ENCODE measurements around the gene SHKBP1. TPM values are rescaled to one million over a fixed set of nuclear protein-coding genes. Genes with fewer than 3 reads are reported as not detected.
A peak's percentile ranks its signal among the peaks of the same experiment; 100 is the strongest.

Gene SHKBP1
- total RNA-seq, 1 donor from 2014 or later = 28.2 TPM

DNA sequence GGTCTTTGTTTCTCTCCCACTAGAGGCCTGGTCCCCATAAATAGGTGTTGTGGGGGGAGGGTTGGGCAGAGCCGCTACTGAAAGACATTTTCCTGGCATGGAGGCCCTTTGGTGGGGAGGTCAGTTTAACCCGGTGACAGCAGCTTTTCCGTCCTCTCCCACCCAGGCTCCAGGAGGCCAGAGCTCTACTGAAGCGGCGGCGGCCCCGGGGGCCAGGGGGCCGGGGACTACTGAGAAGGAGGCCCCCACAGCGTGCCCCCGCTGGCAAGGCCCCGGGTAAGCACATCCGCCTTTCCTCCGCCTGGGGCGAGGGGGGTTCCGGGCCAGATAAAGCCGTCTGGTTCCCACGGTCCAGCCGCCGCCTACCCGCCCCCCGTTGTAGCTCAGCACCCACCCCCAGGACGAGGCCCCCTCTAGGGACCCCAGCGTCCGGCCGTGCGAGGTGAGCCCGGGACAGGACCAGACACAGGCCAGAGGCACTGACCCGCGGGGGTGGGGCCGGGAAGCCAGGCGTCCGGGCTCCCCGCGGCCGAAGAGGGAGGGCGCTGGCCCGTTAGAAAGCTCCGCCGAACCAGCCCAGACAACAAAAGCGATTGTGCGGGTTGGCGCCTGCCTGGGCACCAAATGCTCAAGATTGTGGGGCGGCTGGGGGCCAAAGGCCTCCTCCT lies 23.4 kb downstream of the SHKBP1 start:
- peak in 1 of 2 donors; percentile 79 for DNase-seq (ENCODE audit: low read depth in 2 of 2)

GRCh38 chr19:40600570-40601133 lies 24.0 kb downstream of the SHKBP1 start:
- peak in 1 of 2 donors; percentile 24 for DNase-seq (ENCODE audit: low read depth in 2 of 2)

- DNase-seq (ENCODE audit: low read depth in 2 of 2) = peak; percentile 37 to 77
These were observed 24.7 kb downstream of the SHKBP1 start, which contains the start of gene LTBP4 for GRCh38 chr19:40601134-40601974. LTBP4 (plus strand) TSS chr19:40601369; CDS start chr19:40601388, 19 bp downstream.

- DNase-seq (ENCODE audit: low read depth in 2 of 2) = no peak
These were observed 26.4 kb downstream of the SHKBP1 start for GRCh38 chr19:40603071-40603388.

DNA sequence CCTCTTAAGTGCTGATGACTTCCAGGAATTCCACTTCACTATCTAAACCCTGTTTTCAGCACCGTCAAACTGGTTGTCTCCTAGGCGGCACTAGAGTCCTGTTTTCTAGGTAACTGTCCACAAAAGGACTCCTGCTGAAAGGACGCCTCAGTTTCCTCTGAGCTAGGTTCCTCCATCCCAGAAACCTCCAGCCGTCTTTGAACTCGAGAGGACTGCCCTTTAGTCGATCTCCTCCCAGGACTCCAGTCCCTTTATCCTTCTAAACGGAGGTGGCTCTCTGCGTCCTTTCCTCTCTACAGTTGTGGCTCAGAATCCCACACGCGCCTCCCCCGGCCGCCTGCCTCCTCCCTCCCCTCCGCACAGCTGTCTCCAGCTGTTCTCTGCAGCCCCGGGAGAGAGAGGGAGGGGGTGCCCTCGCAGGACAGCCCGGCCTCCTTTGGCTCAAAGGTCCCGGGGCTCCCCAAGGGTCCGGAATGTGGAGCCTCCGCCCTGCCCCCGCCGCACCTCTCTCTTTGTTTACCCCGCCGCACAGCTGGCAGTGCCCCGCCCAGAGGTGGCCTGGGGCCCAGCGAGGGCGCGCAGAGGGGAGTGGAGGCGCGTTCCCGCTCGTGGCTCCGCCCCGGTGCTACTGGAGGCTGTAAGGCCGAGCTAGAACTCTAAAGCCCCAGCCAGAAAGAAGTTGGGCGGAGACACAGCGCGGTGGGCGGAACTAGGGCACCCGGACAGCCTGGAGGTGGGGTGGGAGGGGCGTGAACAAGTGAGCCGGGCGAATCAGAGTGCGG lies 26.9 kb downstream of the SHKBP1 start:
- DNase-seq (ENCODE audit: low read depth in 2 of 2) = peak; percentile 87 to 96

DNA sequence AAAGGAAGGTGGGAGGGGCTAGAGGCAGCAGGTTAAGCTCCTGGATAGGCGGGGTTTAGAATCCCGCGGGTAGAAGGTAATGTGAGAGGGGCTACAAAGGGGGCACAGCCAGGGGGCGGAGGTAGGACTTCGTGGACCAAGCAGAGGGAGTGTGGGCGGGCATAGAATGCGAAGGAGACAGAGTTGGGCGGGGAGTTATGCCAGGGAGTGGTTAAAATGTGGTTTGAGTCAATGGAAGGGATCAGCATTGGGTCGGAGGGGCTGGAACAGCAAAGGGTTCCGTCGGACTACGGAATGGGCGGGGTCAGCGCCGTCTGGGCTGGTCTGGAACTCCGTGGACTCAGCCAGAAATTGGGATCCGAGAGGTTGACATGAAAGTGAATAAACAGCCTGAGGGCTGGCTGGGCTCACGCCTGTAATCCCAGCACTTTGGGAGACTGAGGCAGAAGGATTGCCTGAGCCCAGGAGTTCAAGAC lies 27.5 kb downstream of the SHKBP1 start:
- DNase-seq (ENCODE audit: low read depth in 2 of 2) = no peak

GRCh38 chr19:40604647-40605215 lies 28.1 kb downstream of the SHKBP1 start:
- no peak for DNase-seq (ENCODE audit: low read depth in 2 of 2)

DNA sequence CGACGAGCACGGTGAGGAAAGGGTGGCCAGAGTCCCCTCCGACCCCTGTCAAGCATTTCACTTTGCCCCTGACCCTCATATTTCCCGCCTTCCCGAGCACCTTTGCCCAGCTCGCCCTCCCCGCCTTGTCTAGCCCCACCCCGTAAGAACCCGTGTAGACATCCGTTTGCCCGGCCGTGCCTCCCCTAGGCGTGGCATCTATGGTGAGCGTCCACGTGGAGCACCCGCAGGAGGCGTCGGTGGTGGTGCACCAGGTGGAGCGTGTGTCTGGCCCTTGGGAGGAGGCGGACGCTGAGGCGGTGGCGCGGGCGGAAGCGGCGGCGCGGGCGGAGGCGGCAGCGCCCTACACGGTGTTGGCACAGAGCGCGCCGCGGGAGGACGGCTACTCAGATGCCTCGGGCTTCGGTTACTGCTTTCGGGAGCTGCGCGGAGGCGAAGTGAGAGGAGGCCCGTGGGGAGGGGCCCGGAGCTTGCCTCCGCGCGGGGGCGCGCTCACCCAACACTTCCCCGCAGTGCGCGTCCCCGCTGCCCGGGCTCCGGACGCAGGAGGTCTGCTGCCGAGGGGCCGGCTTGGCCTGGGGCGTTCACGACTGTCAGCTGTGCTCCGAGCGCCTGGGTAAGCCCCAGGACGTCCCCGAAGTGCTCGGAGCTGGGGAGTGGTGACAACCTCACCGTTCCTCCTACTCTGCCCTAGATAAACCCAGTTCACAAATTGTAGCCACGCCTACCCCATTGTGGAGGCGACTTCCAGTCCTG lies 28.7 kb downstream of the SHKBP1 start:
- DNase-seq (ENCODE audit: low read depth in 2 of 2) = peak; percentile 50 to 51

DNA sequence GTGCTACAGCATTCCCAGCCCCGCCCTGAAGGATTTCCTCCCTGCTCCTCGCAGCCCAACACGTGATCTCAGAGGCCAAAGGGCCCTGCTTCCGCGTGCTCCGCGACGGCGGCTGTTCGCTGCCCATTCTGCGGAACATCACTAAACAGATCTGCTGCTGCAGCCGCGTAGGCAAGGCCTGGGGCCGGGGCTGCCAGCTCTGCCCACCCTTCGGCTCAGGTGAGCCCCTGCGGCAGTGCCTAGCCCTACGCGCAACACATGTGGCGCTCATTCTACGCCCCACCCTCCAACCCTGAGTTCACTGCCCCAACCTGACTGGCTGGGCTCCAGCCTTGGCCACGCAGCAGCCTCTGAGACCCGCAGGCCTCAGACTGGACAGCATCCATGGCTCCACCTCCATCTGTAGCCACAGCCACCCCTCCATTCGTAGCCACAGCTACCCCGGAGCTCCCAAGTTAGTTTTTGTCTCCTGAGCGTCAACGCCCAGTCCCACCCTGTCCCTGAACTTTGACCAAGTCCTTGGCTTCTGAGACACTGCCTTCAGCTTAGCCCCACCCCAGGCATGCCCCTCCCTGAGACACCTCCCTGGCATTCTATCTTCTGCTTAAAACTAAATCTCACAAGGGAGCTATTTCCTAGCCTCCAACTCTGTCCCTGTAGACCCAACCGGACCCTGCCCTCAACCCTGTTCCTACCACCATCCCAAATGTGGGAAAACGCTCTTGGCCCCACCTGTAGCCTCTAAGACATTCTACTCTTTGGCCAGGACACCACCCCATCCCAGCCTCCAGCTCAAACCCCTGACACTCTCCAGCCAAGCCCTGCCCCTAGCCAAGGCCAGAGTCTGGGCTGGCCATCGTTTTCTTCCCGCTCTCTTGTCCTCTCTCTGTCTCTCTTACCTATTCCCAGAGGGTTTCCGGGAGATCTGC lies 30.9 kb downstream of the SHKBP1 start:
- DNase-seq (ENCODE audit: low read depth in 2 of 2) = no peak

DNA sequence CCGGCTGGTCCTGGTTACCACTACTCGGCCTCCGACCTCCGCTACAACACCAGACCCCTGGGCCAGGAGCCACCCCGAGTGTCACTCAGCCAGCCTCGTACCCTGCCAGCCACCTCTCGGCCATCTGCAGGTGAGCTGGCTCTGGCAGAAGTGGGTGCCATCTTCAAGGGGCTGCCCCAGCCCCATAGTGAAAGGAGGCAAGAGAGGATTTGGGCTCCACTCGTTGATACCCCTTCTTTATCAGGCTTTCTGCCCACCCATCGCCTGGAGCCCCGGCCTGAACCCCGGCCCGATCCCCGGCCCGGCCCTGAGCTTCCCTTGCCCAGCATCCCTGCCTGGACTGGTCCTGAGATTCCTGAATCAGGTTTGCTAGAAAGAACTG lies 31.6 kb downstream of the SHKBP1 start:
- DNase-seq (ENCODE audit: low read depth in 2 of 2) = no peak

DNA sequence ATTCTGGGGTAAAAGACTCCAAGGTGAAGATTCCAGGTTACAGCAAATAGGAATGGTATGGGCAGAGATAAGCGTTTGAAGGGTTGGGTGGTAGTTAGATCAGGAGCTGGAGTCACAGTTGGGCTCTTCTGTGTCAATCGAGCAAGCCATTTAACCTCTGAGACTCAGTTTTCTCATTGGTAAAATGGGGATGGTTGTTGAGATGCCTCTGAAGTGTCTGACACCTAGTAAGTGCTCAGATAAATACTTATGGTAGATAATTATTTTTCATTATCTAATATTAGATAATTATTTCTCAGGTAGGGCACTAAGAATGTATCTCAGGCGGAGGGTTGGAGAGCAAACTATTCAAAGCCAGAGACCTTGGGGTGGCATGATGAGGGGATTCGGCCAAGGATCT lies 32.3 kb downstream of the SHKBP1 start:
- DNase-seq (ENCODE audit: low read depth in 2 of 2) = no peak

DNA sequence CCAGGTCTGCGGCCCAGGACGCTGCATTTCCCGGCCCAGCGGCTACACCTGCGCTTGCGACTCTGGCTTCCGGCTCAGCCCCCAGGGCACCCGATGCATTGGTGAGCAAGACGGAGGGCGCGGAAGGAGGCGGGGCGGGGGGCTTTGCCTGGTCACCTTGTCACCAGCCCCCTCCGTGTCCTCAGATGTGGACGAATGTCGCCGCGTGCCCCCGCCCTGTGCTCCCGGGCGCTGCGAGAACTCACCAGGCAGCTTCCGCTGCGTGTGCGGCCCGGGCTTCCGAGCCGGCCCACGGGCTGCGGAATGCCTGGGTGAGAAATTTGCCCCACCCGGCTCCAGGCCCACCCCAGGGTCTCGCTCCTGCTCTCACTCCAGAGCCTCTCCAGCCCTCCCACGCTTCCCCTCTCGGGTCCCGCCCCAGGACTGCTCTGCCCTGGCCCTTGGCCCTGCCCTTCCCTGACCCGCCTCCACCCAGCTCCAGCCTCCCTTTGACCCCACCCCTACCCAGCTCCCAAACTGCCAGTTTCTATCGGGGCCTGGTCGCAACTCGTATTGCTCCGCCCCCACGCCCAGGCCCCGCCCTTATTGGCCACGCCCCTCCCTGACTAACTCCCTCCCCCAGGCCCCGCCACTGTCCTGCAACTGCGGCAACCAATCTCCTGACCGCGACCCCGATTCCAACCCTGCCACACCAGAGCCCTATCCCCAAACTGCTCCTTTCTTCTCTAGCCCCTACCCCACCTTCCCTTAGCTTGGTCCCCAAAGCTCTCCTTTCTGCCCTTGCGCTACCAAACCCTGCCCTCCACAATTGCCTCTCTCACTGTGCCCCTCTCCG lies 33.1 kb downstream of the SHKBP1 start:
- DNase-seq (ENCODE audit: low read depth in 2 of 2) = peak; percentile 82 to 85

DNA sequence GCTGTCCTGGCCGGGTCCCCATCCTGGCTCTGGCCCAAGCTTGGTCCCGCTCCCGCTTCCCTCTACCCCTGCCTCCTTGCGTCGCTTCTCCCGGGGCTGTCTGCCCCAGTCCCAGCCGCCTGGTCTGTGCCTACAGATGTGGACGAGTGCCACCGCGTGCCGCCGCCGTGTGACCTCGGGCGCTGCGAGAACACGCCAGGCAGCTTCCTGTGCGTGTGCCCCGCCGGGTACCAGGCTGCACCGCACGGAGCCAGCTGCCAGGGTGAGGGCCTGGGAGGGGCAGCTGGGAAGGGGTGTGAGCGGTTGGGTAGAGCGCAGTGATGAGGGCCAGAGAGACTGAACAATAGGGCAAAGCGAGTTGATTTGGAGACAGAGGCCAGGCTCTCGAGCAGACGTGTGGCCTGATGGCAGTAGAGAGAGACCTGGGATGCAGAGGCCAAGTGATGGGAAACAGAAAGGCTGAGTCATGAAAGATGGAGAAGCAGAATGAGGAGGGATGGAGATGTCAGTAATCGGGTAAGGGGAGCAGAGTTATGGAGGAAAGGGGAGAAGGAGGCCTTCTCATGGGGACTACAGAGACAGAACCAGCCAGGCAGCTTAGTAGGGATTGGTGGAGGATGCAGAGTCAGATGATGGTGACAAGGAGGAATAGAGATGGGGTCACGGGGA lies 33.9 kb downstream of the SHKBP1 start:
- peak; percentile 28 to 33 for DNase-seq (ENCODE audit: low read depth in 2 of 2)

GRCh38 chr19:40611096-40611495 lies 34.4 kb downstream of the SHKBP1 start:
- no peak for DNase-seq (ENCODE audit: low read depth in 2 of 2)

- DNase-seq (ENCODE audit: low read depth in 2 of 2) = no peak
These were observed 35.4 kb downstream of the SHKBP1 start for GRCh38 chr19:40611900-40612698.

GRCh38 chr19:40612831-40613689 lies 36.4 kb downstream of the SHKBP1 start:
- DNase-seq (ENCODE audit: low read depth in 2 of 2) = peak; percentile 55 to 67

Measured in lung microvascular endothelial cell (primary cell).